Skeletal muscle tissue (tissue), 5 donors: ENCODE measurements around the gene ELAPOR1. TPM values are rescaled to one million over a fixed set of nuclear protein-coding genes. Genes with fewer than 3 reads are reported as not detected.

Experiments used
- H3K27ac ChIP-seq: one replicate; pipeline ENCODE4 v1.7.0; 2013; ENCODE audit warnings: mild to moderate bottlenecking, low read depth, low read length, inconsistent platforms
- H3K27me3 ChIP-seq, 3 donors: one replicate each; pipeline ENCODE4 v1.7.0; 2013; ENCODE audit warnings: low read length in 3 of 3; ENCODE audit not compliant: control insufficient read depth in 3 of 3, insufficient read depth in 3 of 3
- H3K36me3 ChIP-seq, 3 donors: one replicate each; pipeline ENCODE4 v1.7.0; 2013; ENCODE audit warnings: low read length in 3 of 3; ENCODE audit not compliant: control insufficient read depth in 3 of 3, insufficient read depth in 3 of 3
- H3K4me1 ChIP-seq, 3 donors: one replicate each; pipeline ENCODE4 v1.7.0; 2013; ENCODE audit warnings: low read length in 3 of 3, mild to moderate bottlenecking in 3 of 3; ENCODE audit not compliant: control insufficient read depth in 3 of 3, insufficient read depth in 3 of 3
- H3K4me3 ChIP-seq, 3 donors: one replicate each; pipeline ENCODE4 v1.7.0; 2013; ENCODE audit warnings: low read length in 3 of 3
- H3K9ac ChIP-seq, 3 donors: one replicate each; pipeline ENCODE4 v1.7.0; 2013; ENCODE audit warnings: low read length in 3 of 3, mild to moderate bottlenecking in 3 of 3, moderate library complexity in 2 of 3, low read depth in 1 of 3
- H3K9me3 ChIP-seq, 3 donors: one replicate each; pipeline ENCODE4 v1.7.0; 2013; ENCODE audit warnings: low read length in 3 of 3; ENCODE audit not compliant: control insufficient read depth in 3 of 3
- small RNA-seq: library from RNA; depleted of rRNA; stranded (forward); fragments of <200 nt; gene quantifications from one replicate; pipeline ENCODE3, GENCODE V24; 2014
- total RNA-seq: library from RNA; depleted of rRNA; stranded (reverse); fragments of >200 nt; gene quantifications from one replicate; pipeline ENCODE4 v1.2.3, GENCODE V29; 2014
- donor health status: Osteomylitis.

ELAPOR1 gene
- total RNA-seq, 1 donor from 2014 or later, result under 0.01 TPM

- Histone ChIP-seq H3K36me3 (no peaks in the 10 kb centered on the region), H3K27me3 (no peaks in the 10 kb centered on the region), H3K27ac (no peak overlapping the region)
Measured at GRCh38 chr1:109163551-109163950, 49.6 kb downstream of the ELAPOR1 start.

More at GRCh38 chr1:109163551-109163950, 49.6 kb downstream of the ELAPOR1 start:
- Histone ChIP-seq H3K4me1 (peaks cover 2 to 8% (median 5%) of the 10 kb centered on the region in 3 donors), H3K9ac (no peak overlapping the region), H3K9me3 (no peaks in the 10 kb centered on the region), H3K4me3 (no peak overlapping the region)

Small RNA genes within 50 kb of the gene (small RNA-seq; reads per million reads assigned to genes)
- gene AL356488.2, result not detected

Other genes starting within 250 kb of the ELAPOR1 start
- 67.3 TPM for gene GPSM2, start 237.1 kb upstream of the ELAPOR1 start, total RNA-seq
- gene CLCC1, start 150.6 kb upstream of the ELAPOR1 start, total RNA-seq, result 23.5 TPM
- gene WDR47, start 72.0 kb upstream of the ELAPOR1 start, total RNA-seq, result 13.0 TPM
- 23.0 TPM for gene TAF13, start 38.1 kb upstream of the ELAPOR1 start, total RNA-seq
- gene TMEM167B, start 23.4 kb upstream of the ELAPOR1 start, total RNA-seq, result 20.4 TPM
- 87.7 TPM for gene SARS1, start 99.8 kb downstream of the ELAPOR1 start, total RNA-seq
- gene CELSR2, start 135.4 kb downstream of the ELAPOR1 start, total RNA-seq, result 1.6 TPM
- gene PSRC1, start 169.0 kb downstream of the ELAPOR1 start, total RNA-seq, result 1.6 TPM
- gene MYBPHL, start 192.9 kb downstream of the ELAPOR1 start, total RNA-seq, result under 0.01 TPM